IPS-18c (cell line): ENCODE measurements around the gene FRMD4B.
"Not testable (repeated sequence)": the region's sequence is repeated elsewhere in the genome, so short reads cannot be mapped to it uniquely, and the experiment has no call there.

Experiments
- H3K4me3 ChIP-seq: 2 replicates; pipeline ENCODE4 v1.7.0; 2013; ENCODE audit warnings: low read depth, mild to moderate bottlenecking, low read length, moderate library complexity; ENCODE audit not compliant: insufficient read depth
- H3K9me3 ChIP-seq: one replicate; pipeline ENCODE4 v1.6.1; 2013; ENCODE audit warnings: mild to moderate bottlenecking, low read length, moderate library complexity; ENCODE audit not compliant: control insufficient read depth, insufficient read depth

The FRMD4B gene

GRCh38 chr3:69283913-69284611 lies 101.8 kb downstream of the FRMD4B start:
- H3K9me3 ChIP-seq = no peaks in the 10 kb centered on the region
- H3K4me3 ChIP-seq = no peak overlapping the region

- H3K9me3 ChIP-seq = no peaks in the 10 kb centered on the region
- H3K4me3 ChIP-seq = no peak overlapping the region
Observed at GRCh38 chr3:69283496-69283895, 102.4 kb downstream of the FRMD4B start.

- no peaks in the 10 kb centered on the region for H3K9me3 ChIP-seq
- no peak overlapping the region for H3K4me3 ChIP-seq
Observed at GRCh38 chr3:69282181-69282580, 103.7 kb downstream of the FRMD4B start.

GRCh38 chr3:69277403-69277802 lies 108.5 kb downstream of the FRMD4B start:
- H3K4me3 ChIP-seq, H3K9me3 ChIP-seq: not testable (repeated sequence)

GRCh38 chr3:69276884-69277283 lies 109.0 kb downstream of the FRMD4B start:
- H3K4me3 ChIP-seq = no peak overlapping the region

GRCh38 chr3:69276191-69276590 lies 109.7 kb downstream of the FRMD4B start:
- H3K4me3 ChIP-seq, H3K9me3 ChIP-seq: not testable (repeated sequence)

More at GRCh38 chr3:69276884-69277283, 109.0 kb downstream of the FRMD4B start:
- no peaks in the 10 kb centered on the region for H3K9me3 ChIP-seq

- no peaks in the 10 kb centered on the region for H3K9me3 ChIP-seq
Observed at GRCh38 chr3:69273896-69274295, 112.0 kb downstream of the FRMD4B start.

GRCh38 chr3:69272556-69272955 lies 113.3 kb downstream of the FRMD4B start:
- no peak overlapping the region for H3K4me3 ChIP-seq
- H3K9me3 ChIP-seq = no peaks in the 10 kb centered on the region

More at GRCh38 chr3:69273896-69274295, 112.0 kb downstream of the FRMD4B start:
- H3K4me3 ChIP-seq = no peak overlapping the region

GRCh38 chr3:69271098-69271497 lies 114.8 kb downstream of the FRMD4B start:
- H3K4me3 ChIP-seq = no peak overlapping the region
- H3K9me3 ChIP-seq = no peaks in the 10 kb centered on the region

- no peaks in the 10 kb centered on the region for H3K9me3 ChIP-seq
- H3K4me3 ChIP-seq = no peak overlapping the region
Observed at GRCh38 chr3:69266585-69266984, 119.3 kb downstream of the FRMD4B start.

- not testable (repeated sequence) for H3K4me3 ChIP-seq, H3K9me3 ChIP-seq
Observed at GRCh38 chr3:69266071-69266470, 119.8 kb downstream of the FRMD4B start.

- not testable (repeated sequence) for H3K4me3 ChIP-seq, H3K9me3 ChIP-seq
Observed at GRCh38 chr3:69260843-69261405, 125.0 kb downstream of the FRMD4B start.

GRCh38 chr3:69260216-69260787 lies 125.6 kb downstream of the FRMD4B start:
- no peaks in the 10 kb centered on the region for H3K9me3 ChIP-seq
- no peak overlapping the region for H3K4me3 ChIP-seq

- H3K9me3 ChIP-seq = no peaks in the 10 kb centered on the region
- no peak overlapping the region for H3K4me3 ChIP-seq
Observed at GRCh38 chr3:69259125-69259524, 126.8 kb downstream of the FRMD4B start.

GRCh38 chr3:69255928-69256327 lies 130.0 kb downstream of the FRMD4B start:
- Histone ChIP-seq H3K9me3 (no peaks in the 10 kb centered on the region), H3K4me3 (no peak overlapping the region)

GRCh38 chr3:69254351-69254750 lies 131.5 kb downstream of the FRMD4B start:
- Histone ChIP-seq H3K4me3 (no peak overlapping the region), H3K9me3 (no peaks in the 10 kb centered on the region)

GRCh38 chr3:69252631-69253030 lies 133.3 kb downstream of the FRMD4B start:
- Histone ChIP-seq H3K9me3 (no peaks in the 10 kb centered on the region), H3K4me3 (no peak overlapping the region)

- Histone ChIP-seq H3K9me3 (no peaks in the 10 kb centered on the region), H3K4me3 (no peak overlapping the region)
Observed at GRCh38 chr3:69252141-69252540, 133.7 kb downstream of the FRMD4B start.
